ENCODE results near the gene CD2BP2. TPM values are rescaled to one million over a fixed set of nuclear protein-coding genes. Genes with fewer than 3 reads are reported as not detected.

CD2BP2 gene
- total and polyA plus RNA-seq, 3 donors from 2014 or later, result 32.8 to 52.5 (median 39.5) TPM

DNA sequence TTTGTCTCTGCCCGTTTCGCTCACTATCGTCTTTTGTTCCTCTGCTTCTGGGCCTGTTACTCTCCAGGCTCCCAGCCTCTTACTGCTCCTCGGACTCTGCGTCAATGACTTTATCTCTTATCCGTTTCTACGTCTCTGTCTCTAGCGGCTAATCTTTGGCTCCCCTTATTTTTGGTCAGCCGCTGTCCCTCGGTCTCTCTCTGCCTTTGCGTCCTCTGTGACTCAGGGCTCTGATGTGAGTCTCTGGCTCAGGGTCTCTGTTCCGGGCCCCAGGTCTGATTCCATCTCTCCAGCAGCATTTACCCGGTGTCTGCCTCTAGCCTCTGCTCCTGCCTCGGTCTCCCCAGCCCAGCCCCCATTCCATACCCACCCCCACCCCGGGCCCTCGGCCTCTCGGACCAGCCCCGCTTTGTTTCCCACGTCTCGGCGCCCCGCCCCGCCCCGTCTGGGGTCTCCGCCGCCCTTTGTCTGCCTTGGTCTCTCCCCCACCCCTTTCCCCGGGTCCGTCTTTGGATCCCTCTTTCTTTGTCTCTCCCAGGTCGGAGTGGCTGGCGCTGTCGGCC, 39.6 kb upstream of the CD2BP2 start:
- Histone ChIP-seq H3K27ac (peak overlapping the region; percentile 53 to 85), H3K9me3 (no peaks in the 10 kb centered on the region), H3K27me3 (no peaks in the 10 kb centered on the region), H3K36me3 (ENCODE audit: low read depth, missing control alignments) (no peaks in the 10 kb centered on the region), H3K4me3 (peak overlapping the region; percentile 63 to 85), H3K4me1 (peaks cover 6% of the 10 kb centered on the region)
- intact Hi-C loops (cut with DNase I; ENCODE audit: low total_unique reads), result no loop called here
- DNase-seq, result no peak
- TF ChIP-seq CTCF (IDR thresholded peaks at IDR 0.05), result no peak
- no peak for TF ChIP-seq POLR2A (IDR thresholded peaks at IDR 0.05)
- WGBS, 2 donors, result 1 to 2% methylated on average over 31 of the region's 31 CpGs

DNA sequence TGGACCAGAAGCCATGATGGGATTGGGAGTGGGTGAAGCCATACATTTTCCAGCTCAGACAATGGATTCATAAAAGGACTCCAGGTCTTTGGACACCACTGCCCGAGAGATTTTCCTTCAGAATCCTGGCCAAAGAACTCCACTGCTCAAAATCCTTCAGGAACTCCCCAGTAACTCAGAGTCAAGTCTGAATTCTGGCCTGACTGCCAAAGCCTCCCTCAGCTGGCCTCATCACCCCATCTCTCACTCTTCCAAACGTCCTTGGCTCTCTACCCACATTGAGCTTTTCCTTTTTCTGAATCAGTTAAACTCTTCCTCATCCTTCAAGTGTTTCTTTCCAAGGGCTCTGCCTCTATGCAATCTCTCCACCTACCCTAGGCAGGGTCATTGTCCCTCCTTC, 28.4 kb upstream of the CD2BP2 start:
- Histone ChIP-seq H3K27ac (no peak overlapping the region), H3K4me1 (peaks cover 6% of the 10 kb centered on the region), H3K27me3 (no peaks in the 10 kb centered on the region), H3K36me3 (ENCODE audit: low read depth, missing control alignments) (no peaks in the 10 kb centered on the region), H3K4me3 (no peak overlapping the region), H3K9me3 (no peaks in the 10 kb centered on the region)
- no peak for DNase-seq
- no peak for TF ChIP-seq CTCF (IDR thresholded peaks at IDR 0.05)
- no peak for TF ChIP-seq POLR2A (IDR thresholded peaks at IDR 0.05)
- intact Hi-C loops (cut with DNase I; ENCODE audit: low total_unique reads), result no loop called here
- 31 to 42% methylated on average over 2 of the region's 2 CpGs for WGBS, 2 donors

GRCh38 chr16:30382111-30382881, 27.2 kb upstream of the CD2BP2 start, which contains the start of gene SEPTIN1:
TSS of gene SEPTIN1 (minus strand) at chr16:30382561. CDS start at chr16:30382542, 19 bp downstream.
- 73% methylated on average over 12 of the region's 12 CpGs for WGBS, 2 donors
- TF ChIP-seq POLR2A (IDR thresholded peaks at IDR 0.05), result no peak
- TF ChIP-seq CTCF (IDR thresholded peaks at IDR 0.05), result no peak
- H3K4me1 ChIP-seq, result peaks cover 8% of the 10 kb centered on the region
- H3K27ac ChIP-seq, result no peak within 1 kb of the TSS
- no peaks in the 10 kb centered on the region for H3K27me3 ChIP-seq
- H3K36me3 ChIP-seq (ENCODE audit: low read depth, missing control alignments), result no peaks in the 10 kb centered on the region
- no peak for DNase-seq
- H3K9me3 ChIP-seq, result no peaks in the 10 kb centered on the region
- intact Hi-C loops (cut with DNase I; ENCODE audit: low total_unique reads), result no loop called here
- no peak within 1 kb of the TSS for H3K4me3 ChIP-seq

- Histone ChIP-seq H3K4me3 (no peak overlapping the region), H3K27me3 (no peaks in the 10 kb centered on the region), H3K4me1 (peaks cover 13% of the 10 kb centered on the region), H3K27ac (no peak overlapping the region), H3K9me3 (no peaks in the 10 kb centered on the region), H3K36me3 (ENCODE audit: low read depth, missing control alignments) (no peaks in the 10 kb centered on the region)
- WGBS, 2 donors, result 81 to 85% methylated on average over 12 of the region's 13 CpGs
- intact Hi-C loops (cut with DNase I; ENCODE audit: low total_unique reads), result no loop called here
- TF ChIP-seq CTCF (IDR thresholded peaks at IDR 0.05), result no peak
- TF ChIP-seq POLR2A (IDR thresholded peaks at IDR 0.05), result no peak
- no peak for DNase-seq
Observed at GRCh38 chr16:30381291-30382041, 26.4 kb upstream of the CD2BP2 start.

Measured in testis (tissue), 3 donors.